Heart left ventricle (tissue), 16 donors: ENCODE measurements around the gene CLEC16A. TPM values are rescaled to one million over a fixed set of nuclear protein-coding genes. Genes with fewer than 3 reads are reported as not detected.

Source experiments
- ATAC-seq, 4 donors: fragments of 200-7000 bp; cut with Tn5 transposase; one replicate each; pipeline ENCODE4 v1.9.1; 2020 to 2022; ENCODE audit warnings: moderate library complexity in 4 of 4, mild to moderate bottlenecking in 3 of 4, moderate number of reproducible peaks in 1 of 4
- DNase-seq, 5 donors: peaks; one replicate each; pipeline ENCODE4 v3.0.0-alpha.2; 2020
- H3K27ac ChIP-seq, 12 donors: fragments of 200-600 bp; sonication (generic) in 4 of 12; one replicate each; pipeline versions ENCODE4 v1.5.0 to v1.8.0; 2016 to 2022; ENCODE audit warnings: mild to moderate bottlenecking in 2 of 12
- H3K27me3 ChIP-seq, 9 donors: fragments of 200-600 bp; sonication (generic) in 2 of 9; one replicate each; pipeline versions ENCODE4 v1.5.1 to v1.8.0; 2016 to 2022; ENCODE audit warnings: mild to moderate bottlenecking in 3 of 9
- H3K36me3 ChIP-seq, 9 donors: fragments of 200-600 bp; sonication (generic) in 2 of 9; one replicate each; pipeline versions ENCODE4 v1.5.0 to v1.8.0; 2018 to 2022; ENCODE audit warnings: mild to moderate bottlenecking in 2 of 9
- H3K4me1 ChIP-seq, 12 donors: fragments of 200-600 bp; sonication (generic) in 4 of 12; one replicate each; pipeline versions ENCODE4 v1.5.0 to v1.8.0; 2016 to 2022; ENCODE audit warnings: mild to moderate bottlenecking in 3 of 12
- H3K4me3 ChIP-seq, 12 donors: fragments of 200-600 bp; sonication (generic) in 4 of 12; one replicate each; pipeline versions ENCODE4 v1.5.0 to v1.8.0; 2017 to 2022; ENCODE audit warnings: mild to moderate bottlenecking in 9 of 12, moderate library complexity in 4 of 12
- H3K9me3 ChIP-seq, 12 donors: fragments of 200-600 bp; sonication (generic) in 4 of 12; one replicate each; pipeline versions ENCODE4 v1.5.0 to v1.8.0; 2016 to 2022; ENCODE audit warnings: mild to moderate bottlenecking in 1 of 12
- POLR2A ChIP-seq, 2 donors: fragments of 450-650 bp; IDR thresholded peaks; one replicate each; pipeline ENCODE4 v1.6.1; 2017; ENCODE audit warnings: antibody characterized with exemption in 2 of 2, mild to moderate bottlenecking in 2 of 2, moderate library complexity in 2 of 2
- WGBS, 4 donors: extraction: QIAGEN DNeasy Blood & Tissue Kit in 2 of 4; methylation state at CpG; one replicate each; pipeline versions ENCODE4 v1.1.5 to v1.1.7; 2013 to 2018; 5-methylcytosine and 5-hydroxymethylcytosine counted together
- intact Hi-C, 10 donors: fragments of 100-400 bp; cut with DNase I; formaldehyde crosslinking; loops; one replicate each; pipeline versions ENCODE4 v1.11.1 to v1.14.2; 2022
- polyA plus RNA-seq, 2 donors: library from polyadenylated mRNA; stranded (reverse); fragments of 200-250 nt; gene quantifications; one replicate each; pipeline ENCODE4 v1.2.3, GENCODE V29; 2013
- total RNA-seq, 9 donors: library from RNA; depleted of rRNA in 2 of 9; stranded (reverse); fragments of >200 nt in 2 of 9; fragmentation: NEBNext Ultra II Directional in 3 of 9; extraction: Animal tissue kit (Norgen Biotek cat#: 25700) in 3 of 9; gene quantifications; one replicate each; pipeline versions ENCODE4 v1.1.0 to v1.2.4, GENCODE V29; 2016 to 2023
- TF ChIP-seq, protein P1 (sequence below), 12 donors: fragments of 200-600 bp; sonication (generic) in 4 of 12; IDR thresholded peaks; one replicate each; pipeline versions ENCODE4 v1.5.0 to v1.8.0; 2018 to 2022; ENCODE audit warnings: antibody characterized with exemption in 12 of 12, mild to moderate bottlenecking in 5 of 12
- donor health status: ischemic (EF 13 %, LVEDD 7.1; RV severe dilation, severe dysfunction).
- donor health status: healthy with polysubstance abuse.
- donor health status: DM: no; HTN: yes; CAD: no.
- donor health status: DM: no; HTN: no; CAD: no.
- donor health status: ischemic (EF 25% LVEDD 6.9; RV normal size, moderate dysfunction).
- donor health status: ischemic (EF 25% LVEDD 5.7; RV mildly dilated, moderate dysfunction).
- donor health status: healthy.
- donor health status: DM: yes; HTN: yes; CAD: no.
- donor health status: ischemic (EF 35%, LVEDD 5.7; RV mildly dilated, moderate dysfunction).
- donor health status: nonischemic (EF 11% LVEDD 7.7; RV severe dilation, severe dysfunction).
- donor health status: DM: yes; HTN: yes; CAD: no.
- donor health status: PGD.
- donor health status: ischemic (EF 29% LVEDD 5.4; RV normal size, mild dysfunction).
- donor health status: nonischemic (EF 23%, LVEDD 6.1; RV moderate dilation, normal function).

CLEC16A gene
- total and polyA plus RNA-seq, 11 donors, result 13.8 to 41.1 (median 23.7) TPM

DNA sequence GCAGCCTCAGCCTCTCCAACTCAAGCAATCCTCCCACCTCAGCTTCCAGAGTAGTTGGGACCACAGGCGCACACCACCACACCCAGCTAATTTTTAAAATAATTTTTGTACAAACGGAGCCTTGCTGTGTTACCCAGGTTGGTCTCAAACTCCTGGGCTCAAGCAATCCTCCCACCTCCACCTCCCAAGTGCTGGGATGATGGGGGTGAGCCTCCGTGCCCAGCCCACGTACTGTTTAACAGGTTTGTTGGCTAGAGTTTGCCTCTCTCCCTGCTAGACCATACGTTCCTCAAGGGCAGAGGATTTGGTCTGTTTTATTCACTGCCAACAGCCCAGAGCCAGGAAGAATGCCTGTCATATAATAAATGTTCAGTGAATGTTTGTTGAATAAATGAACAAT, 285.1 kb downstream of the CLEC16A start:
- H3K9me3 ChIP-seq, result no peaks in the 10 kb centered on the region
- H3K27ac ChIP-seq, result no peak overlapping the region
- WGBS, 4 donors, result 82 to 88% (median 85%) methylated on average over 5 of the region's 5 CpGs
- ATAC-seq (no peak), DNase-seq (no peak)
- H3K4me1 ChIP-seq, result peaks cover 0 to 49% (median 9%) of the 10 kb centered on the region in 12 donors
- intact Hi-C loops, result loop anchor here in 1 of 10 donors (10.0 kb wide), 1 partner anchor 55 kb away; no protein-coding TSS in a partner anchor
- H3K36me3 ChIP-seq, result no peaks in the 10 kb centered on the region
- H3K4me3 ChIP-seq, result no peak overlapping the region
- peaks cover 0 to 3% (median 0%) of the 10 kb centered on the region in 9 donors for H3K27me3 ChIP-seq
- TF ChIP-seq, protein P1, sequence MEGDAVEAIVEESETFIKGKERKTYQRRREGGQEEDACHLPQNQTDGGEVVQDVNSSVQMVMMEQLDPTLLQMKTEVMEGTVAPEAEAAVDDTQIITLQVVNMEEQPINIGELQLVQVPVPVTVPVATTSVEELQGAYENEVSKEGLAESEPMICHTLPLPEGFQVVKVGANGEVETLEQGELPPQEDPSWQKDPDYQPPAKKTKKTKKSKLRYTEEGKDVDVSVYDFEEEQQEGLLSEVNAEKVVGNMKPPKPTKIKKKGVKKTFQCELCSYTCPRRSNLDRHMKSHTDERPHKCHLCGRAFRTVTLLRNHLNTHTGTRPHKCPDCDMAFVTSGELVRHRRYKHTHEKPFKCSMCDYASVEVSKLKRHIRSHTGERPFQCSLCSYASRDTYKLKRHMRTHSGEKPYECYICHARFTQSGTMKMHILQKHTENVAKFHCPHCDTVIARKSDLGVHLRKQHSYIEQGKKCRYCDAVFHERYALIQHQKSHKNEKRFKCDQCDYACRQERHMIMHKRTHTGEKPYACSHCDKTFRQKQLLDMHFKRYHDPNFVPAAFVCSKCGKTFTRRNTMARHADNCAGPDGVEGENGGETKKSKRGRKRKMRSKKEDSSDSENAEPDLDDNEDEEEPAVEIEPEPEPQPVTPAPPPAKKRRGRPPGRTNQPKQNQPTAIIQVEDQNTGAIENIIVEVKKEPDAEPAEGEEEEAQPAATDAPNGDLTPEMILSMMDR (IDR thresholded peaks at IDR 0.05), result no peak
- TF ChIP-seq POLR2A (IDR thresholded peaks at IDR 0.05), result no peak

DNA sequence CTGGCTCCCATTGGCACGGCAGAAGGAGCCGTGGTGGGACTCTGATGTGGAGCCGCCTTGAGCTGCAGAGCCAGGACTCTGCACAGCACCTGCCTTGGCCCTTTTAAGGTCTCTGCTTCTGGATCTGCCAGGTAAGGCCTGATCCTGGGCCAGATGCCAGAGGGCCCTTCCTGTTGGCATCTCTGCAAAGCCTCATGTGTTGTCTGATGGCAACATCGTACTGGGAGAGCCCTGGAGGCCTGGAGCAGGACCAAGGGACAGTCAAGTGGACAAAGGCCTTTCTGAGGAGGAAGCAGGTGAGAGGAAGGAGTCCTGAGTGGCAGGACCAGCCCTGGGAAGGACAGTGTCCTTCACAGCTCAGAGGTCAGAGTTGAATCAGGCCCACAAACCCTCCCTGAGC, 285.5 kb downstream of the CLEC16A start:
- Histone ChIP-seq H3K9me3 (no peaks in the 10 kb centered on the region), H3K36me3 (no peaks in the 10 kb centered on the region), H3K4me1 (peaks cover 0 to 49% (median 7%) of the 10 kb centered on the region in 12 donors), H3K4me3 (no peak overlapping the region), H3K27ac (no peak overlapping the region), H3K27me3 (peaks cover 0 to 3% (median 0%) of the 10 kb centered on the region in 9 donors)
- ATAC-seq (peak in 1 of 4 donors; percentile 31), DNase-seq (no peak)
- intact Hi-C loops, result loop anchor here in 1 of 10 donors (10.0 kb wide), 1 partner anchor 55 kb away; no protein-coding TSS in a partner anchor
- TF ChIP-seq, protein P1 (IDR thresholded peaks at IDR 0.05), result no peak
- no peak for TF ChIP-seq POLR2A (IDR thresholded peaks at IDR 0.05)
- 70 to 80% (median 74%) methylated on average over 4 of the region's 4 CpGs for whole genome bisulfite sequencing, 4 donors

DNA sequence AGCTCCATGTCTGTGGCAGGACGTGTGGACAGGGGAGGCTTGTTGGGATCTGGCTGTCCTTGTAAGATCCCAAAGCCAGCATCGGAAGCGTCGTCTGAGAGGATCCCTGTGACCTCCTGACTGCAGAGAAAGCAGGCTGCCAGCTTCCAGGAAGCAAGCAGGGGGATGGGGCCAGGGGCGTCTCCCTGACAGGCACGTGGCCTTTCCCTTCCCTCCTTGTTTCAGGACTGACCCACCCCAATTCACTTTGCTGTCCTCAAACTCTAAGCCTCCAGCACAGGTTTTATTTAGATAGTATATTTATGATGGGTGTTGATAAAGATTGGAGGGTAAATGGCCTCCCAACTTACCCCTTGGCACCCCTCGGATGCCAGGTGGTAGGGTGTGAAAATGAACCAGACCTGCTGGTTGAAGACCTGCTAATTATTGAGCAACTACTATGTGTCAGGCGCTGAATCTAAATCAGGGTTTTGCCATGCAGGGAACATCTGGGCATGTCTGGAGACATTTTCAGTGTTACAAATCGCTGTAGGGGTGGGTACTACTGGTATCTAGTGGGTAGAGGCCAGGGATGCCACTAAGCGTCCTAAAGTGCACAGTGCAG, 287.1 kb downstream of the CLEC16A start:
- intact Hi-C loops, result no loop called here
- DNase-seq, result no peak
- peaks cover 0 to 3% (median 0%) of the 10 kb centered on the region in 9 donors for H3K27me3 ChIP-seq
- peak overlapping the region in 1 of 12 donors; percentile 37 for H3K27ac ChIP-seq
- no peaks in the 10 kb centered on the region for H3K9me3 ChIP-seq
- peaks cover 0 to 49% (median 6%) of the 10 kb centered on the region in 12 donors for H3K4me1 ChIP-seq
- no peak overlapping the region for H3K4me3 ChIP-seq
- TF ChIP-seq POLR2A (IDR thresholded peaks at IDR 0.05), result no peak
- TF ChIP-seq, protein P1 (IDR thresholded peaks at IDR 0.05), result no peak
- H3K36me3 ChIP-seq, result no peaks in the 10 kb centered on the region
- 69 to 73% (median 70%) methylated on average over 10 of the region's 10 CpGs for WGBS, 4 donors
- no peak for ATAC-seq

Other genes with a start within 250 kb of the CLEC16A start
- 1 to 10 TPM in 1 of 9 donors, under 1 TPM in 1, not detected in 7; 0.51 to 2.8 TPM for gene TEKT5, start 249.6 kb upstream of the CLEC16A start, total RNA-seq
- gene TEKT5, start 249.6 kb upstream of the CLEC16A start, polyA plus RNA-seq, result not detected
- 10 to 100 TPM; 34.0 to 54.8 (median 47.9) TPM for gene NUBP1, start 200.7 kb upstream of the CLEC16A start, total RNA-seq
- gene NUBP1, start 200.7 kb upstream of the CLEC16A start, polyA plus RNA-seq, result 10 to 100 TPM; 54.5 to 60.0 TPM
- under 1 TPM in 5 of 9 donors, not detected in 4; 0.30 to 0.95 (median 0.34) TPM for gene TVP23A, start 125.8 kb upstream of the CLEC16A start, total RNA-seq
- gene TVP23A, start 125.8 kb upstream of the CLEC16A start, polyA plus RNA-seq, result under 1 TPM; 0.08 TPM
- 10 to 100 TPM in 3 of 9 donors, 1 to 10 TPM in 6; 1.6 to 73.9 (median 8.2) TPM for gene CIITA, start 67.4 kb upstream of the CLEC16A start, total RNA-seq
- 10 to 100 TPM in 1 of 2 donors, 1 to 10 TPM in 1; 2.6 to 10.8 TPM for gene CIITA, start 67.4 kb upstream of the CLEC16A start, polyA plus RNA-seq
- 100 to 1,000 TPM in 3 of 9 donors, 10 to 100 TPM in 6; 57.2 to 141 (median 82.4) TPM for gene DEXI, start 2.1 kb upstream of the CLEC16A start, total RNA-seq
- 100 to 1,000 TPM in 1 of 2 donors, 10 to 100 TPM in 1; 99.9 to 119 TPM for gene DEXI, start 2.1 kb upstream of the CLEC16A start, polyA plus RNA-seq